Inferior parietal cortex (tissue), 1 donor: ENCODE results near the gene LRRC56.

Experiments used
- DNase-seq: peaks from one replicate; pipeline ENCODE4 v3.0.0-alpha.2; 2016; ENCODE audit errors: extremely low spot score

The LRRC56 gene

GRCh38 chr11:536841-537621 lies at the start of gene LRRC56:
Gene LRRC56 (plus strand): TSS chr11:537527. CDS start chr11:540685, 3,158 bp downstream.
- DNase-seq, result peak; percentile 52

GRCh38 chr11:487571-488021 lies 49.7 kb upstream of the LRRC56 start:
- no peak for DNase-seq

GRCh38 chr11:488062-488461 lies 49.3 kb upstream of the LRRC56 start:
- no peak for DNase-seq

GRCh38 chr11:488579-488978 lies 48.7 kb upstream of the LRRC56 start:
- no peak for DNase-seq

- DNase-seq, result no peak
Observed at GRCh38 chr11:488992-489391, 48.3 kb upstream of the LRRC56 start.

- no peak for DNase-seq
Observed at GRCh38 chr11:489610-490185, 47.6 kb upstream of the LRRC56 start.

- DNase-seq, result no peak
Observed at GRCh38 chr11:490186-490929, 47.0 kb upstream of the LRRC56 start.

- no peak for DNase-seq
Observed at GRCh38 chr11:490930-491260, 46.4 kb upstream of the LRRC56 start.

GRCh38 chr11:491358-491757 lies 46.0 kb upstream of the LRRC56 start:
- no peak for DNase-seq

- no peak for DNase-seq
Observed at GRCh38 chr11:492427-493226, 44.7 kb upstream of the LRRC56 start.

- DNase-seq, result no peak
Observed at GRCh38 chr11:494761-495536, 42.4 kb upstream of the LRRC56 start.

GRCh38 chr11:495537-495931 lies 41.8 kb upstream of the LRRC56 start:
- no peak for DNase-seq

- DNase-seq, result no peak
Observed at GRCh38 chr11:496834-497564, 40.3 kb upstream of the LRRC56 start.

GRCh38 chr11:497565-498296 lies 39.6 kb upstream of the LRRC56 start:
- DNase-seq, result no peak

- DNase-seq, result no peak
Observed at GRCh38 chr11:498297-499181, 38.8 kb upstream of the LRRC56 start.

- DNase-seq, result no peak
Observed at GRCh38 chr11:499201-500076, 37.9 kb upstream of the LRRC56 start.

- DNase-seq, result no peak
Observed at GRCh38 chr11:501001-501682, 36.2 kb upstream of the LRRC56 start.
